Psoas muscle (tissue), 8 donors: ENCODE data around the gene ESR1. TPM values are rescaled to one million over a fixed set of nuclear protein-coding genes. Genes with fewer than 3 reads are reported as not detected.
A peak's percentile ranks its signal among the peaks of the same experiment; 100 is the strongest.

Experiments used
- ATAC-seq, 4 donors: fragments of 200-7000 bp; cut with Tn5 transposase; one replicate each; pipeline ENCODE4 v1.9.1; 2020; ENCODE audit warnings: moderate library complexity in 3 of 4, mild to moderate bottlenecking in 2 of 4
- DNase-seq, 2 donors: peaks; one replicate each; pipeline ENCODE4 v3.0.0-alpha.2; 2020
- H3K27ac ChIP-seq: fragments of 200-600 bp; one replicate; pipeline ENCODE4 v1.8.0; 2022
- H3K27me3 ChIP-seq, 3 donors: fragments of 200-600 bp in 1 of 3; one replicate each; pipeline versions ENCODE4 v1.6.1 to v1.8.0; 2013 to 2022; ENCODE audit warnings: low read length in 2 of 3, mild to moderate bottlenecking in 2 of 3, moderate library complexity in 1 of 3; ENCODE audit not compliant: insufficient read depth in 3 of 3
- H3K36me3 ChIP-seq, 2 donors: fragments of 200-600 bp in 1 of 2; one replicate each; pipeline versions ENCODE4 v1.6.1 to v1.8.0; 2013 to 2022; ENCODE audit warnings: low read depth in 1 of 2, mild to moderate bottlenecking in 1 of 2, moderate library complexity in 1 of 2; ENCODE audit not compliant: insufficient read depth in 1 of 2
- H3K4me1 ChIP-seq: fragments of 200-600 bp; one replicate; pipeline ENCODE4 v1.8.0; 2022
- H3K4me3 ChIP-seq: fragments of 200-600 bp; one replicate; pipeline ENCODE4 v1.8.0; 2022; ENCODE audit warnings: mild to moderate bottlenecking
- H3K9me3 ChIP-seq: fragments of 200-600 bp; one replicate; pipeline ENCODE4 v1.8.0; 2022
- WGBS, 3 donors: extraction: QIAGEN DNeasy Blood & Tissue Kit; methylation state at CpG; one replicate each; pipeline versions ENCODE4 v1.1.6 to v1.1.7; 2013; 5-methylcytosine and 5-hydroxymethylcytosine counted together
- intact Hi-C, 2 donors: fragments of 100-400 bp; cut with DNase I; formaldehyde crosslinking; loops; one replicate each; pipeline versions ENCODE4 v1.11.0 to v1.14.2; 2022
- polyA plus RNA-seq, 3 donors: library from polyadenylated mRNA; stranded (reverse); fragments of 200-250 nt; gene quantifications; one replicate each; pipeline ENCODE4 v1.2.3, GENCODE V29; 2013
- total RNA-seq, 4 donors: library from RNA; stranded (reverse); fragmentation: NEBNext Ultra II Directional in 2 of 4; extraction: Animal tissue kit (Norgen Biotek cat#: 25700) in 2 of 4; gene quantifications; one replicate each; pipeline versions ENCODE4 v1.2.1 to v1.2.4, GENCODE V29; 2021 to 2023
- TF ChIP-seq, protein P1 (sequence below): fragments of 200-600 bp; IDR thresholded peaks from one replicate; pipeline ENCODE4 v1.8.0; 2022; ENCODE audit warnings: antibody characterized with exemption
- donor health status: healthy with polysubstance abuse.
- donor health status: DM: no; HTN: no; CAD: no; lungs with moderate emphysema.
- donor health status: Bipolar disorder and iron deficiency.
- donor health status: healthy.
- donor health status: DM: yes; HTN: yes; CAD: no.
- donor health status: DM: no; HTN: no; CAD: no.
- donor health status: DM: no; HTN: no; CAD: no.
- donor health status: DM: yes; HTN: yes; CAD: no.

ESR1 gene
- total and polyA plus RNA-seq, 7 donors, result 0.42 to 4.4 (median 1.5) TPM

DNA sequence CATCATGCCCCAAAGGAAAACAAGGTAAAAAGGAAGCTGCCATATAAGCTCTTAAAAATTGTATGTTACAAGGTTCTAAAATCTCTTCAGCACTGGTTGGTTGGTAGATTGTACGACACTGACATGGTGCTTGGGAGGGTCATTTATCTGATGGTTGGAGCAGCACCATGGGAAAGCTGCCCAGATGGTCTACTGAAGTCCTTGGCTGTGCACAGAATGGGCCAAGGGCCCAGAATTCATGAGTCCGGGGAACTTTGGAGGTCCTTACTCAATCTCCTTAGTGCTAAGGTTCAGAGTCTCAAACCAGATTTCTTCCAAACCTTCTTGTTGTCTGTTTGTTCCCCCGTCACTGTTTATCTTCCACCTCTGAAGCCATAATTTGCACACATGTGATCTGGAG lies 314.4 kb downstream of the ESR1 start:
- Histone ChIP-seq H3K27me3 (no peaks in the 10 kb centered on the region), H3K4me3 (no peak overlapping the region), H3K36me3 (peaks cover 3 to 52% of the 10 kb centered on the region in 2 donors), H3K27ac (no peak overlapping the region), H3K4me1 (peaks cover 22% of the 10 kb centered on the region), H3K9me3 (no peaks in the 10 kb centered on the region)
- DNase-seq (peak in 1 of 2 donors; percentile 62), ATAC-seq (no peak)
- TF ChIP-seq, protein P1, sequence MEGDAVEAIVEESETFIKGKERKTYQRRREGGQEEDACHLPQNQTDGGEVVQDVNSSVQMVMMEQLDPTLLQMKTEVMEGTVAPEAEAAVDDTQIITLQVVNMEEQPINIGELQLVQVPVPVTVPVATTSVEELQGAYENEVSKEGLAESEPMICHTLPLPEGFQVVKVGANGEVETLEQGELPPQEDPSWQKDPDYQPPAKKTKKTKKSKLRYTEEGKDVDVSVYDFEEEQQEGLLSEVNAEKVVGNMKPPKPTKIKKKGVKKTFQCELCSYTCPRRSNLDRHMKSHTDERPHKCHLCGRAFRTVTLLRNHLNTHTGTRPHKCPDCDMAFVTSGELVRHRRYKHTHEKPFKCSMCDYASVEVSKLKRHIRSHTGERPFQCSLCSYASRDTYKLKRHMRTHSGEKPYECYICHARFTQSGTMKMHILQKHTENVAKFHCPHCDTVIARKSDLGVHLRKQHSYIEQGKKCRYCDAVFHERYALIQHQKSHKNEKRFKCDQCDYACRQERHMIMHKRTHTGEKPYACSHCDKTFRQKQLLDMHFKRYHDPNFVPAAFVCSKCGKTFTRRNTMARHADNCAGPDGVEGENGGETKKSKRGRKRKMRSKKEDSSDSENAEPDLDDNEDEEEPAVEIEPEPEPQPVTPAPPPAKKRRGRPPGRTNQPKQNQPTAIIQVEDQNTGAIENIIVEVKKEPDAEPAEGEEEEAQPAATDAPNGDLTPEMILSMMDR, result no peak
- WGBS, 3 donors, result 14 to 54% (median 31%) methylated on average over 3 of the region's 3 CpGs
- intact Hi-C loops, result loop anchor here in 1 of 2 donors (10.0 kb wide), 1 partner anchor 427 kb away; no protein-coding TSS in a partner anchor

DNA sequence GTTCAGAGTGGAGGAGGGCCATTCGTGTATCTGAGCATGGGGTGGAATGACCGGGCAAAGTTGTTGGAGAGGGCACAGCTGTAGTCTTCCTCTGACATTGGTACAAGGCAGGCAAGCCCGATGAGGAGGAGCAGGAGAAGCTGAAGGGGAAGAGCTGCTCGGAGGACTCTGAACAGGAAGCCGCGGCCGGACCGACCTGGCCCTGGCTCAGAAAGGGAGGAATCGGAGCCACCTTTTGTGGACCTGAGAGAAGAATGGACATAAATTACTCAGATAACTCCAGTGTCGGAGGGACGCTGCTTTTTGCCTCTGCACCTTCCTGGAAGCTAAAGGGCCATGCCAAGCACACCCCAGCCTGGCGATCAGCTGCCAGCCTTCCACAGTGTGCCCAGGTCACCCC lies 315.0 kb downstream of the ESR1 start:
- Histone ChIP-seq H3K36me3 (peaks cover 3 to 52% of the 10 kb centered on the region in 2 donors), H3K4me3 (no peak overlapping the region), H3K4me1 (peaks cover 19% of the 10 kb centered on the region), H3K9me3 (no peaks in the 10 kb centered on the region), H3K27me3 (no peaks in the 10 kb centered on the region), H3K27ac (no peak overlapping the region)
- TF ChIP-seq, protein P1, result no peak
- ATAC-seq, result peak in 1 of 4 donors; percentile 9
- intact Hi-C loops, result loop anchor here in 1 of 2 donors (10.0 kb wide), 1 partner anchor 428 kb away; no protein-coding TSS in a partner anchor
- 54 to 73% (median 62%) methylated on average over 12 of the region's 12 CpGs for WGBS, 3 donors
- DNase-seq, result no peak

DNA sequence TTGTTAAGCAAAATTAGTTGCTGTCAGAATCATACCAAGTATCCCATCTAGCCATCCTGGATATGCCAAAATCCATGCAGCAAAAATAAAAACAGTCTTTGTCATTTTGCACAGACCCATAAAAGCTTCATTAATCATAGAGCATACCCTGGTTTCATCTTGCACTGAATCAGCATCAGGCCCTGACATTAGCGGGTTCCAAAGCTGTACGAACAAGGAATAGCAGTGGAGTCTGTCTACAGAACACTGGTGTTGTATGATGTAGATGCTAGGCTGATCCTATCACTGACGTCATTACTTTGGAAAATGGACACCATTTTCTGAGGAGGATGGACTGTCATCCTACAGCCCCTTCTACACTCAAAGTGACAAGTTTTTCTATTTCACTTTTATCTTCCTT lies 315.6 kb downstream of the ESR1 start:
- ATAC-seq, result peak in 2 of 4 donors; percentile 56 to 68
- Histone ChIP-seq H3K4me1 (peaks cover 18% of the 10 kb centered on the region), H3K27ac (no peak overlapping the region), H3K4me3 (no peak overlapping the region), H3K9me3 (no peaks in the 10 kb centered on the region), H3K36me3 (peaks cover 3 to 53% of the 10 kb centered on the region in 2 donors), H3K27me3 (no peaks in the 10 kb centered on the region)
- TF ChIP-seq, protein P1, result no peak
- WGBS, 3 donors, result 39 to 82% (median 49%) methylated on average over 3 of the region's 3 CpGs
- intact Hi-C loops, result loop anchor here in 1 of 2 donors (10.0 kb wide), 1 partner anchor 428 kb away; no protein-coding TSS in a partner anchor
- DNase-seq, result no peak

DNA sequence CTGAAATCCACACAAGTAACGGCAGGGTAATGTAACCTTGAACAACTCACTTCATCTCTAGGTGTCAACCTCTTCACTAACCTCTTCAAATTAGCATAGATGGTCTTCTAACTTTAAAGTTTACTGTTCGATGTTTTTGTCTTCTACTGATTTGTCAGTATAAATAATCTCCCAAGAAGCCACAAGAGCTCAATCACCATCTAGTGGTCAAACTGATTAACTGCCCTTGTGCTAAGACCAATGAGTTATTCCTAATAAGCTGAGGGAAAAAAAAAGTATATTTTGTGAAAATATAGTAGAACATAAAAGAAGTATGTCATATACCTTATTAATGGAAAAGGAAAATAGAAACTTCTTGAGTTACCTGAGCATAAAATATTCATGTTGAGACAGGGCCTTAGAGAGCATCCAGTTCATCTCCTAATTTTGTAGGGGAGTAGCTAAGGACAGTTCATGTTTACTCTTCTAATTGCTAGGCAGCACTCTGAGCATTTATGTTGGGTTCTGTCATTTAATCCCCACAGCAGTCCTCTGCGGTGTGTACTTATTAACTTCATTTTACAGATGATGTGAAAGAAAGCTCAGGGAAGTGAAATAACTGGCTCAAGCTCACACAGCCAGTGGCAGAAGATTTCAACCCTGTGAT lies 317.1 kb downstream of the ESR1 start:
- peaks cover 18% of the 10 kb centered on the region for H3K4me1 ChIP-seq
- H3K27ac ChIP-seq, result peak overlapping the region; percentile 34
- TF ChIP-seq, protein P1, result peak; percentile 88
- intact Hi-C loops, result loop anchor here (1.0 to 10.0 kb wide), 3 partner anchors 359 to 430 kb away; no protein-coding TSS in a partner anchor
- ATAC-seq (peak; percentile 58 to 84 (median 68)), DNase-seq (no peak)
- H3K4me3 ChIP-seq, result no peak overlapping the region
- no peaks in the 10 kb centered on the region for H3K9me3 ChIP-seq
- 32 to 46% (median 33%) methylated on average over 3 of the region's 3 CpGs for WGBS, 3 donors
- peaks cover 3 to 63% of the 10 kb centered on the region in 2 donors for H3K36me3 ChIP-seq
- H3K27me3 ChIP-seq, result no peaks in the 10 kb centered on the region
